ENCODE results near the gene EFCAB11.

Gene EFCAB11, protein sequence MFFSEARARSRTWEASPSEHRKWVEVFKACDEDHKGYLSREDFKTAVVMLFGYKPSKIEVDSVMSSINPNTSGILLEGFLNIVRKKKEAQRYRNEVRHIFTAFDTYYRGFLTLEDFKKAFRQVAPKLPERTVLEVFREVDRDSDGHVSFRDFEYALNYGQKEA

DNA sequence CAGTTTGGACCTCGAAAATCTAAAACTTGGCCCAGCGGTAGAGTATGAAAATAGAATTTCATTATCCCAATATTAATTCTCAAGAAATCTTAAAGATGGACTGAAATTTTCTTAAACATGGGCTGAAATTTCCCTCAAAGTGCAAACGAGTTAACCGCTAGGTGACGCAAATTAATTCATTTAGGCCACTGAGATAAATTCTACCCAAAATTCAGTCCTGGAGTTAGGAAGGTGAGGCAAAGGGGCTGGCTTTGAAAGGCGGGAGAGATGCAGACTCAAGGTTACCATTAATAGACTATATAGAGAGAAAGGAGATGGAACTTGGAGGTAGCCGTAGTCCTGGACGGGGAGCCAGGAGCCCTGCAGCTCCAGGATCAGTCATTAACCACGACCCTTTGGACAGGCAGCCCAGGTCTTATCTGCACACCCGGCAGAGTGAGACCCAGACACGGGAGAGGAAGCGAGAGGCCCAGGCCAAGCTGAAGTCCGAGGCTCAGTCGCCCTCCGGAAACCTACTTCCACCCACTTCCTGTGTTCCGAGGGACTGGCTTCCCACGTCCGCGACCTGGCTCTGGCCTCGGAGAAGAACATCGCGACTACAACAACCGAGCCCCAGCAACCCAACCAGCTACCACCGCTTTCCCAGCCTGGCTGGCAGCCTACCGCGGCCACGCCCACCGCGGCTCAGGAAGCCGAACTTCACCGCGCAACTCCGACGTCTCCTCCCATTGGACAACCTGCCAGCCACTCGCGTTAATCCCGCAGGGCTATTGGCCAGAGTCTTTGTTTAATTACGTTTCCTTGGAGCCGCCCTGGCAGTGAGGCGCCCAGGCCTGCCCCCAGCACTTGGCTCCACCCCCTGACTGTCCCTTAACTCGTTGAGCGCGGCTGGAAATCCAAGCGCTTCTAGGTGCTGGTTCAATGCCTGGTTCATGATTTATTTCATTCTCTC lies at the start of gene EFCAB11:
EFCAB11 (minus strand) TSS at position 661 of the 952 bp plus-strand sequence; CDS start at position 591, 70 bp downstream.
- peak; percentile 99 for DNase-seq

DNA sequence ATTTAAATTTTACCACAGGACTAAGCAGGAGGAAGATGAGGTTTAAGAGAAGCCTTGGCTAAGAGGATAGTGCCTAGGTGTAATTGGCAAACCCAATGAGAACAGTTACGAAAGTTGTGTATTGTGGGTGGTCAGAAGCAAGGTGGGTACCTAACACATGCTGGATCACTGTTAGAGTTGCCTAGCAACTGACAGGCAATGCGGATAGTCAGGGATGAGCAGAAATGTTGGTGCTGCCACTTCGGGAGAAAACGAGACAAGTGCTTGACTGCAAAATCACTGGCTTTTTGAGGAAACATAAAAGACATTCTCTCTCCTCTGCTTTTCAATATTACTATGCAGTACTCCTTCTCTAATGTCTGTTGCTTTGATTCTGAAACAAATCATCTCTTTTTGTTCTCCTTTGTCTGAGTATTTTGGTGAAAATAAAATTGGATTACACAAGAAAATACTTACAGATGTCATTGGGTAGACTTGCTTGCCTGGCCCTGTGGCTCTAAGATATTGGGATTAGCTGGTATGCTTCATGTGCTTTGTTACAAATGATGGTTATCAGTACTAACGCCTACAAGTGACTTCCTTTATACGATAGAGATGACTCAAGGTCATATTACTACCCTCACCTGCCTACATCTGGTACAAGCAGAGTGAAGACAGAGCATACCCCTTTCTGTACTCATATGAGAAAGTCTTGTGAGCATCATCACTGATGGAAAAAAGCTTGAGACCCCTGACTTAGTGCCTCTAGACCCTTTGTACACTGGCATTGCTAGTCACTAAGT lies 49.2 kb upstream of the EFCAB11 start:
- DNase-seq: no peak

DNA sequence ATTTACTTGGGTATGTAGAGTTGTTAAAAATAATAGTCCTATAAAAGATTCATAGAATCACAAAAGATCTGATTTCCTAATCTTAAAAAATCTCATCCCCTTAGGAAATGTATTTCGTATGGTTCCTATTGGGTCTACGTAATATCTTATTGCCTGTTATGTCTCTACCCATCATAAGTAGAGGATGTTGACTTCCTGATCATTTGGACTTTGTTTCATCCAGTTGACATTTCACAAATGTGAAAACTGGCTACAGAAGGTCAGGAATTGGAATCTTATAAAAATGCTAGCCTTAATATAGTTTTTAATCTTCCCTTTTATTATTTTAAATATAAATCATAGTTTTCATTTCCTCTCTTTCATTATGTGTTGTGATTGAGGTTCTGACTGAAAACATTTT lies 46.4 kb upstream of the EFCAB11 start:
- no peak for DNase-seq

DNA sequence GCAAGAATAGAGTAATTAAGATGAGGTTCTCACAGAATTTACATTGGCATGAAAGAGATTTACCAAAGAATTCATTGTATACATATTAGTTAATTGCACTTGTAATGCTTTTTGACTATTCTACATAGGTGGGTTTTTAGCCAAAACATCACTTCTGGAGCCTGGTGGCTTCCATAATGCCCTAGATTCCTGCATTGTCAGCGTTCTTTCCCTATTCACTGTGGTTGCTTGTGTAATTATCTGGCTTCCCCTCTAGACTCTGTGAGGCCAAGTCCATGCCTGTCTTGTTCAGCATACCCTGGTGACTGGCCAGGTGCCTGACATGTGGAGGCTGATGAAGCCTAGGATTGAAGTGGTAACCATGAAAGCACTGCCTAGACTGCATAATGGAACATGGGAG lies 42.4 kb upstream of the EFCAB11 start:
- DNase-seq: no peak

DNA sequence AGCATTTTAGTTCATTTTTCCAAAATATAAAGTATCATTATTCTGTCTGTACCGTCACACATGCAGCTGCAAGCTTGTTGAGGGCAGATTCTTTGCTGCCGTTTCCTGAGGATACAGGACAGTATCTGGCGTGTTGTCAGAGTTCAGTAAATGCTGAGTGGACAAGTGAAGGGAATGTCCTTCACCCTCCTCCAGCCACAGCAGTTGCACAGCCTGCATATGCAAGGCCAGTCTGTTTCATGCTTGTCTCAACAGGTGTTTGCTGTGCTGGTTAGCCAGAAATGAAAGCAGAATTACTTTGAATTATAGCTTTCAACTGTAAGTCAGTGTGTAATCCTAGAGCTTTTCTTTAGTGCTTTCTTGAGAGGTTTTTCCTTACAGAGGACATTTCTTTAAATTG lies 37.7 kb upstream of the EFCAB11 start:
- DNase-seq: no peak

DNA sequence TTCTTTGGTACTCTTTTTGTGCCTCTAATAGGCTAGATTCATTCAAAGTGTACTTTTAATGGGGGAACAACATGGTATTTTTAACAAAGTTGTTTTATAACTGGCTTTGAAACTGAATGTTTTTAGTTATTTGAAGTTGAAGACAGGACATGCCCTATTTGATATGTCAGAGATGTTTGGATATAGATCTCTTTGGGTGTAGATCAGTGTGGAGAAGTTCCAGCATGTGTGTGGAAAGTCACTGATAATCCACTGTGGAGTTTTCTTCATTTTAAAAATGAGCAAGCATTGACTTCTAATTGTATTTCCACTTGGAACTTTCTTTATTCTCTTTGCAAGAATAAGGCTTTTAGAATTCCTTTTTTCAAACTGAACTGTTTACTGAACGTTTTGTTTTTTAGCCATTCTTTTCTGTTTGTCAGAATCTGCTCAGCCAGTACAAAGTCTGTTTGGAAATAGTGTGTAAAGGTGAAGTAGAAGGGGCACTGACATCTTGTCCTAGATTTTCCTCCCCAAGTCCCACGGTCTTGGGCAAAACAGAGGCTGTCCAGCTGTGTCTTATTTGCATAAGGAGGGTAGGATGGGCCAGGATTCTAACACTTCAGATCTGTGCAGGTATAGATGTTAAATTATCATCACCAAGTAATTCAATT lies 36.2 kb upstream of the EFCAB11 start:
- DNase-seq: no peak

DNA sequence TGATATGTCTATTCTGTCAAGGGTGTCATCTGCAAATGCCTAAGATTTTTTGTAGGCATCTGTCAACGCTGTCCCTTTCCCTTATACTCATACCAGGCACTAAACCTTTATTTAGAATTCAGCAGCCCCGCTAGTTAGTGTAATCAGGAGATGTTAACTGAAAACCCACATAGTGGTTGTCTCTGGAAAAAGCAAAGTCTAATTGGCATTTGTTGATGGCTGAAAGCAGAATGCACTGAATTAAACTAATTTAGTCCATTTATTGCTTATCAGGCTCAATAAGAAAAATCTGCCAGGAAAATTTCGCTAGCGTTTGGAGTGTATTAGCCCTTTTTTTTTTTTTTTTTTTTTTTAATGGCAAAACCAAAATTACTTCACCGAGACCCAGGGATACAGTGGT lies 35.7 kb upstream of the EFCAB11 start:
- DNase-seq: no peak

DNA sequence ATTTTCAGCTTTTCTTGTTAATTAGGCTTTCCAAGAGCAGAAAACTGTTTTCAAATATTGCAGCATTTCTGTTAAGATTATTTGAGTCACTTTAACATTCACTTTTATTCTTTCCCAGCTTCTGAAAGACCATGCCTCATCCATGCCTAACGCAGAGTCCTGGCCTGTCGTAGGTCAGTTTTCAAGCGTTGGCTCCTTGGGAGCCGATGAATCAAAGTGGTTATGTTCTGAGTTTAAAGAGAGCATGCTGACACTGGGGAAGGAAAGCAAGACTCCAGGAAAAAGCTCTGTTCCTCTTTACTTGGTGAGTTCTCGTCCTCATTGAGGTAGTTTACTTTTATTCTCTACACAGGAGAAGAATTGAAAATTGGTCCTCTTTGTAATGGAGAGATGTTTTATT lies 34.3 kb upstream of the EFCAB11 start:
- DNase-seq: no peak

DNA sequence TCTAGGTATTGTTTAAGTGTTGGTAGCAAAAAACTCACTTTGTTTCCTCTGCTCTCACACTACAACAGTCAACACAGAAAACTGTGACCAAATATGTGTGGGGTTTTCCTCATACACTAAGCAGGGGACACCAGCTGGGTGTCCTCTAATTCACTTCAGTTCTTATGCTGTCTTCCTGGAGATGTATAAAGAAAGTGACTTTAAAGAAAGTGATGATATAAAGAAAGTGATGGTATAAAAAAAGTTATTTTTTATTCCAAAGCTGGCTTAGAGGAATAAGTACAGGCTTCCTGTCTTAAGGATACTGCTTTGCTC lies 32.6 kb upstream of the EFCAB11 start:
- no peak for DNase-seq

DNA sequence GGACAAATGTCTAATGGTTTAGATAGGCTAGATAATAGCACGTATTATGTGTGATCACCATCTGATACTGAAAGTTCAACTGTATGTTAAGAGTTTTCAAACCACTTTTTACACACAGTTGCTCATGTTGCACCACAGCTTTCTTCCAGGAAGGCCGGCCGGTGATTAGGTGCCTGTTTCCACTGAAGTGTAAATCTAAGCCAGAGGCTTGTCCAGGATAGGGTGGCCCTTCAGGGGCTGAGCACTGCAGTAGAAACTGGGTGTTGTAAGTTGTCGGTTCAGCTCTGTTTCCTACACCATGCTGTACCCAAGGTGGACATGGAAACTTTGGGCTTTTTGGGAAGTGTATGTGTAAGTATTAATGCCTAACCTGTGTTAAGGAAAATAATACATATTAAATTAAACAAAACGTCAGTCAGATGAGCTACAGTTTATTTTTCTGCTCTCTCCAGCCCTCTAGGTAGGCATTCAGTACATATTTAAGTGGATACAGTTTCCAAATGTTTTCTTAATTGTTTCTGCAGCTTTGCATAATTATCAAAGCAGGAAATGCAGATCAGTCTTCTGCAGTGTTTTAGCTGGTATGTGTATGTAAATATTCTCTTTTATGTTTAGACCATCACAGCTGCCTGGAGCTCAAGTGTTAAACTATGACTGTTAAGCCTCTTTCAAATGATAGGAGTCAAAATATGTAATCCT lies 32.1 kb upstream of the EFCAB11 start:
- DNase-seq: no peak

DNA sequence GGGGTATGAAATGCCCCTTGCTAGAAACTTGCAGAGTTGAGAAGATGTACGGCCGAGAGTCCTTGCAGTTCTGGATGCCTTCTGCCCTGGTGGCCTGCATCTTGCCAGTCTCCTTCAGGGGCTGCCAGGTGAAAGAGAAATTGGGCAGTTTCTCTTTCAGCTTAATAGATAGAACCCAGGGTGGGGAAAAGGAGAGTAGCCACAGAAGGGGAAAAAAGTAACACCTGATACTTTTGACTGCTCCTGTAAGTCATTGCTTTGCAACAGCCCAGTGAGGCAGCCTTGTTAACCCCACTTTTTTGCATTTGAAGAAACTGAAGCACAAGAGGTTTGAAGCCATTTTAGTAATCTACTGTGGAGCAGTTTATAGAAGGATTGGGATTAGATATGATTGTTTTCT lies 28.8 kb upstream of the EFCAB11 start:
- no peak for DNase-seq

DNA sequence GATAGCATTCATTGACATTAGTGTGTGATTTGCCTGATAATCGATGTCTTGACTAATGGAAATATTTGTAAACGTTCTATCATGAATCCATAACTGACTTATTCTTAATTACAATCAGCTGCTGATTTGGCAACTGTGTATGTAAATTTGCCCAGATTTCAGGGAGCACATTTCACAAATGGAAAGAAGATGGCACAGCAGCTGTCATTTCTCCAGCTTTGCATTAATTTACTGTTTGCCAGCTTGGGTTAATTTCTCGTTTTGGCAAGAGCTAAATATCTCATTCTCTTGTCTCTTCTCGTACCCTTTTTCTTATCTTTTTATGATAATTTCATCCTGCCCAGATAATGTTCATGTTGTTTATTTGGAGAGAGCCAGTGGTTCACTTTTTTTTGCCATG lies 24.1 kb upstream of the EFCAB11 start:
- no peak for DNase-seq

DNA sequence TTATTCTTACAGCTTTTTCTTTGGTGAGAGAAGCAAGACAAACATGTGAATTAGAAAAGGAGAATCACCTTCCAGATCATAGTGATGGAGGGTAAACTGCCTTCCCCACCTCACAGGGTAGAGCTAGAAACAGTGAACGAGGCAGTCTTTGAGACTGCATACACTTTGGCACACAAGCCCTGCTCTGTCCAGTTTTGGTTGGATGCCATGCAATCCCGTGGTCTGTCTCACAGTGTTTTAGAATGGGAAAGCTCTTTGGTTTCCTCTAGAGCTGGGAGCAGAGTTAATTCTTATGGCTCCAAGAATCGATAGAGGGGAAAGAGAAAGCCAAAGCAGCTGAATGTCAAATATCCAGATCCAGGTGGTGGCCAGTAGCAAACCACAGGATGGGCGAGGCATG lies 23.1 kb upstream of the EFCAB11 start:
- DNase-seq: no peak

DNA sequence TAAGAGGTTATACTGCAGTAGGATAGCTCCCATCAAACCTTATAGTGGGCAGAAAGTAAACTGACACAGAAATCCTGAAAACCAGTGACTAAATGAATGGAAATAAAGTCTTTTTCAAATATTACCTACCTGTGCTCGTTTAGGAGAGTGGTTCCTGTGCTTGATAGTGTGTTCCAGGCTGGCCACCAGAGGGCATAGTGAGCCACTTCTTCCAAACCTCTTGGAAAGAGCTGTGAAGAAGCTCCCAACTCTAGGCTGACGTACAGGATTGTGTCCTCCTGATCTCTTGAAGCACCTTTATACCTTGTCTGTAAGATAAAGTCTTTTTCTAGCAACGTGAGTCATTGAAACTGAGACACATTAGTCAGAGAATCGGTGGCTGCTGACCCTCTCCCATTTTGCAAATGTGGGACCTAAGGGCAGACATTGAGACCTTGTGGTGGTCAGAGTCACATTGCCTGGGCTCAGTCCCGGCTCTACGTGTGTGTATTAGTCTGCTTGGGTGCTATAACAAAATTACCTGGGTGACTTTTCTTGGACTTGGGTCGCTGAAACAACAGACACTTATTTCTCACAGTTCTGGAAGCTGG lies 18.8 kb upstream of the EFCAB11 start:
- DNase-seq: peak; percentile 55

DNA sequence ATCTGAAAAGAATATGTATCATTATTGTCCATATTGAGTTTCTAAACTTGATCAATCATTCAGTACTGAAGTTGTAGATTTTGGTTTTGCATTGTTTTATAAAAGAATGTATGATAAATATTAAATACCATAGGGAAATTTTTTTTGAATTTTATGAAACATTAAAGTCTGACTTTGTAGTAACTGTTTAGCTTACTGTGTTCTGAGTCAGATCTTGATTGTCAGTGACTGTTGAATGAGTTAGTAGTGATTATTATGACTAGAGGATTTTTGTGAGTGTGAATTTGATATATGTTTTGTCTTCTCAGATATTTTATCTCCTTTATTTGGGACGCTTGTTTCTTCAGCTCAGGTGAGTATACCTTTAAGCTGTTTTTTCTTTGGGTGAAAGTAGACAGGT lies 11.3 kb upstream of the EFCAB11 start:
- DNase-seq: no peak

DNA sequence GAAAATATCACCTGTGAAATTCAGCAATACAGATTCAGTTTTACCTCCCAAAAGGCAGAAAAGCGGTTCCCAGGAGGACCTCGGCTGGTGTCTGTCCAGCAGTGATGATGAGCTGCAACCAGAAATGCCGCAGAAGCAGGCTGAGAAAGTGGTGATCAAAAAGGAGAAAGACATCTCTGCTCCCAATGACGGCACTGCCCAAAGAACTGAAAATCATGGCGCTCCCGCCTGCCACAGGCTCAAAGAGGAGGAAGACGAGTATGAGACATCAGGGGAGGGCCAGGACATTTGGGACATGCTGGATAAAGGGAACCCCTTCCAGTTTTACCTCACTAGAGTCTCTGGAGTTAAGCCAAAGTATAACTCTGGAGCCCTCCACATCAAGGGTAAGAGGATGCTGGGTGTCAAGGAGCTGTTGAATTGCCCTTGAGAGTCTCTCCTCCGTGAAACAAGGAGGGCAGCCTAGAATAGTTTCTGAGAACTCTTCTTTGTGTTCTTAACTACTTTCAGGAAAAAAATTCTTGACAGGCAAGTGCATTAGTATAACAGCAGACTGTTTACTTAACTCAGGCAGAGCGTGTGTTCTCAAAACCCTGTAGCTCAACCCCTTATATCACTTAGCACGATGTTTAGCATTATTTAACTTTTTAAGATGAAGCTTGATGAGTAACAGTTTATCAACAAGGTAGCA lies 8.9 kb upstream of the EFCAB11 start:
- DNase-seq: no peak

DNA sequence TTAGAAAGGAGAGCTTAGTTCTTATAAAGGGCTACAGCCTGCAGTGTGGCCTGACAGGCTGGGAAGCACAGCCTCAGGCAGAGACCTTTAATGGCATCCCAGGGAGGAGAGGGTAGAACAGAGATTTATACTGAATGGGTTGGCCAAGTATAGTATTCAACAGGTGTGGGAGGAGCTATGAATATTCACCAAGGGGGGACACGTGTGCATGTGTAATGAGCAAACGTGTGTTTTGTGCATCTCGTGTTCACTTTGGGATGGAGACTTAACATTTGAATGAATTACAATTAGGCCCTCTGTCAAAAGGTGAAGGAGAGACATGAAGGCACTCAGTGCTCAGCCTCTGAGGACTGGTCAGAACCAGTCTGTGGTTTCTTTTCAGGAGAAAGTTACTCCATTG lies 6.4 kb upstream of the EFCAB11 start:
- no peak for DNase-seq

DNA sequence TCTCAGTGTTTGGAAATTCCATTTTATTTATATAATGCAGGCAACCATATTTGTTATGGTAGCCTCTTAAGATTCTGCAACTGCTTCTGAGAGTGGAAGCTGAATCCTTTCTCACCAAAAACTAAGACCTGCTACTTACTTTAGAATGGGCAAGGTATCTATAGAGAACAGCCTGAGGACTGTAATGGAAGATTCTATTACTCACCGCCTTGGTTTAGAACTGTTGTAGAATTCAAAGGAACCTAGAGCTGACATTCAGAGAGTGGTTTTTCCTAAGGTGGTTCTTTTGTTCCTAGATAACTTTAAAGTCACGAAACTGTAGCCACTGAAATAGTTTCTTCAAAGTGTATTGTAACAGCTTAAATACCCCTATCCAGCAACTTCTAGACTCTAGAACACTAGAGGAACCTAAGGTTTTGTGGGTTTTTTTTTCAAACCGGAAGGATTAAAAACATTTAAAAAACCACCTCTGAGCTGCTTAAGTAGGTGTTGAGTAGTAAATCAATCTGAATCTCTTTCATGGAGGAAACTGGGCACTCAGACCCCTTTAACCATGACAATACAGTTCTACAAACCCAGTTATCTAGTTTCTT lies 5.4 kb upstream of the EFCAB11 start:
- DNase-seq: no peak

DNA sequence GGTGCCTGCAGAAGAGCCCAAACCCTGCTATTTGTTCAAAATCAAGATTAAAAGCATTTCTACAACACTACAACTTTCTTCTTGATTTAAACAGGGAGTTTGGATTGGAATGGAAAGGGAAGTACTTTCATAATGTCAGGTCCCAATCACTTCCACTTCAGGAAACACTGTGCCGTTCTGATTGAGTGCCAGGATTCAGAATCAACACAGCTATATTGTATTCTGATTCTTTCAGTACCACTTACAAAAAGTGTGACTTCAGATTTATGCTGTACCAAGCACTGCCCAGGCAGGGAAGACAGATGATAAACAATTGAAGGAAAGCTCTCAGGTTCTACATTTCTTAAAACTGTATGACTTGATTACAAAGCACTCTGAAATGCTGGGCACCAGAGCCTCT lies 4.4 kb upstream of the EFCAB11 start:
- no peak for DNase-seq

DNA sequence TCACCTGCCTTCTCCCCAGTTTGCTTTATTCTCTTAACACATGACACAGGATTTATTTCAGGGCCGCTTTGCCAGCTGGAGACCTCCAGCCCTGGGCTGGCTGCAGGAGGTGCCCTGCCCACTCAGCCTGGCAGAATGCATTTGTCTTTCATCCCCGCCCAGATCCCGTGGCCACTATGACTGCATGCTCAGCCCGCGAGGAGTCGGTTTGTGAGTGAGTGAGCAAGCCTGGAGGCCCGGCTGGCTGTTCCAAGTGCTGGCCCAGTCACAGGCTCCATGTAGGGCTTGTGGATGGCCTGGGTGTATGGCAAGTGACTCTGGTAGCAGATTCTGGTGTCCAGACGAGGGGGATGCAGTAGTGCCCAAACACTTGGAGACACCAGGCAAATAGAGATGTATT lies 3.3 kb upstream of the EFCAB11 start:
- no peak for DNase-seq

DNA sequence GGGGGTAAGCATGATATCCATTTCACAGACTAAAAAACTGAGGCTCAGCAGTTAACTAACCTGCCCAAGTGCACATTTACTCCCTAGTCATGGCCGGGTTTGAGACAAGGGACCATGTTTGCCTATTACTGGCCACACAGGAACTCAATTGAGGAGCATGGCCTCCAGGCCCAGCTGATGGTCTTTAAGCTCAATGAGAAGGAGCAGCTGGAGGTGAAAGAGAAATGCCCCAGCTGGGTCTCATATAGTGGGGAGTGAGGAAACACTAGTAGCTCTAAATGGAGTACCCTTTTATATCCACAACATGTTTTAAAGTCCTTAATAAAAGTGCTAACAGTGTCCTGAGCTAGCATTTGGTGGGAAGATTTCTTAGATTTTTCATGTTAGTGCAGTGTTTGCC lies 2.8 kb upstream of the EFCAB11 start:
- no peak for DNase-seq

All from COR-L47 (cell line).